SK-N-MC (cell line): ENCODE measurements around the gene BRIP1.

Source experiments
- EZH2 ChIP-seq: fragments of 200-600 bp; sonication (generic); IDR thresholded peaks from one replicate; pipeline ENCODE4 v1.6.1; 2017; ENCODE audit warnings: antibody characterized with exemption
- POLR2AphosphoS5 ChIP-seq: IDR thresholded peaks from 2 replicates; pipeline ENCODE4 v1.6.1; 2012; ENCODE audit warnings: mild to moderate bottlenecking, low read depth, low read length, borderline replicate concordance

DNA sequence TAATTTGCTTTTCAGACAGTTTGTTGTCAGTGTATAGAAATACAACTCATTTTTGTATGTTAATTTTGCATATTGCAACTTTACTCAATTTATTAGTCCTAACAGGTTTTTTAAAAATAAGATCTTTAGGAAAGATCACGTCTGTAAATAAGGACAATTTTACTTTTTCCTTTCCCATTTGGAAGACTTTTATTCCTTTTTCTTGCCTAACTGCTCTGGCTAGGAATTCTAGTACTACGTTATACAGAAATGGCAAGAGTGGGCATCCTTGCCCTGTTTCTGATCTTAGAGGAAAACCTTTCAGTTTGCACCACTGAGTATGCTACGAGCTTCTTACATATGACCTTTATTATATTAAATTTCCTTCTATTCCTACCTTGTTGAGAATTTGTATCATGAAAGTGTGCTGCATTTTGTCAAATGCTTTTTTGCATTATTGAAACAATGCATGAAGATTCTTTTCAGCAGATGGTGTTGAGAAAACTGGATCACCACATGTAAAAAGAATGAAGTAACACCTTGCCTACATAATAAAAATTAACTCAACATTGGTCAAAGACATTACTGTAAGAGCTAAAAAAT lies 113.4 kb downstream of the BRIP1 start:
- TF ChIP-seq EZH2, result no peak
- TF ChIP-seq POLR2AphosphoS5, result no peak
